Activated gamma-delta T cell treated with anti-CD3 and anti-CD28 coated beads, Interleukin-2, amount 50 U/mL, for 16 hours (primary cell): ENCODE data around the gene HAUS1.
"Not testable (repeated sequence)": the region's sequence is repeated elsewhere in the genome, so short reads cannot be mapped to it uniquely, and the experiment has no call there.

Experiments
- DNase-seq: peaks from one replicate; pipeline ENCODE4 v3.0.0-alpha.2; 2020; ENCODE audit warnings: low read depth

The HAUS1 gene

GRCh38 chr18:46088501-46088900 is 15.7 kb upstream of the HAUS1 start:
- not testable (repeated sequence) for DNase-seq

- no peak for DNase-seq
These were observed 8.7 kb upstream of the HAUS1 start for GRCh38 chr18:46095532-46095931.

DNA sequence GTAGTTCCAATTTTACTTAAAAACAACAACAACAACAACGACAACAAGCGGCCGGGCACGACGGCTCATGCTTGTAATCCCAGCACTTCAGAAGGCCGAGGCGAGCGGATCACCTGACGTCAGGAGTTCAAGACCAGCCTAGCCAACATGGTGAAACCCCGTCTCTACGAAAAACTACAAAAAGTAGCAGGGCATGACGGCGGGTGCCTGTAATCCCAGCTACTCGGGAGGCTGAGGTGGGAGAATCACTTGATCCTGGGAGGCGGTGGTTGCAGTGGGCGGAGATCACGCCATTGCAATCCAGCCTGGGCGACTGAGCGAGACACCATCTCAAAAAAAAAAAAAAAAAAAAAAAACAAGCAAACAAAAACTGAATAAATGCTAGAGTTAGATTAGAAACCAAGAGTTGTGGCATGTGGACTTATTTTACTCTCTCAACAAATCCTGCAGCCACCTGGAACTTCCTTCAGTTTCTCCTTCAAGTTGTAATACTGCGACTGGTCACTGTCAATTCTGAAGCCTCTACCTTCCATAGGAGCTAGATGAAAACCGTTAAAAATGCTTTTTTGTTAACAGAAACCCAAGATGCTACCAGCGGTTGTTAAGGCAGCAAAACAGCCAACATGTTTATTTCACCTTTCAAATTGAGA is 7.4 kb upstream of the HAUS1 start:
- DNase-seq: no peak

- DNase-seq: no peak
These were observed 6.8 kb upstream of the HAUS1 start for GRCh38 chr18:46097431-46097800.

GRCh38 chr18:46097801-46098615 is 6.2 kb upstream of the HAUS1 start, which contains the start of gene ATP5F1A:
Gene ATP5F1A, minus strand, starts transcription at chr18:46098296. Its CDS starts 65 bp downstream, at chr18:46098231.
- DNase-seq: peak; percentile 74

DNA sequence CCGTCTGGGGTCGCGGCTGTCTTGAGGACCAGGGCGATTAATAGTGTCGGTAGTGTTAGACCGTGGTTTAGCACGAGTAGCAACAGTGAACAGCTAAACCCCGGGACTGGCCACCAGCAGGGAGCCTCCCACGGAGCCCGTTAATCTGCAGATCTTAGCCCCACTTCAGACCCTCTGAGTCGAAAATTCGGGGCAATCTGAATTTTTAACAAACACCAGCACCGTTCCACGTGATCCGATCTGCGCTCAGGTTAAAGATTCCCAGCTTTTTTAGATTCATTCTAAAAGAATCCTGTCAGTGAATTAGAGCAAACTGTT is 5.6 kb upstream of the HAUS1 start:
- DNase-seq: no peak

DNA sequence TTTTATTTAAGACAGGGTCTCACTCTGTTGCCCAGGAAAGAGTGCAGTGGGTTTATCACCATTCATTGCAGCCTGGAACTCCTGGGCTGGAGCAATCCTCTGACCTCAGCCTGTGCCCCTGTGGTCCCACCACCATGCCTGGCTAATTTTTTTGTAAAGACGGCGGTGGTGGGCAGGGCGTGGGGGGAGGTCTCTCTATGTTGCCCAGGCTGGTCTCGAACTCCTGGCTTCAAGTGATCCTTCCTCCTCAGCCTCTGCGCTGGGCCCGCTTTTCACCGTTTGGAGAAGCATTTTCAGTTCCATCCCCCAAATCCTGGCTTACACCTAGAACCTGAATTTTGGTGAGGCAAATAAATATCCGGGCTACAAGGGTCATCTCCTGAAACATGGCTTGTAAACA is 4.7 kb upstream of the HAUS1 start:
- no peak for DNase-seq

- DNase-seq: no peak
These were observed 5.2 kb downstream of the HAUS1 start for GRCh38 chr18:46109386-46109785.

GRCh38 chr18:46110406-46110805 is 6.2 kb downstream of the HAUS1 start:
- no peak for DNase-seq

DNA sequence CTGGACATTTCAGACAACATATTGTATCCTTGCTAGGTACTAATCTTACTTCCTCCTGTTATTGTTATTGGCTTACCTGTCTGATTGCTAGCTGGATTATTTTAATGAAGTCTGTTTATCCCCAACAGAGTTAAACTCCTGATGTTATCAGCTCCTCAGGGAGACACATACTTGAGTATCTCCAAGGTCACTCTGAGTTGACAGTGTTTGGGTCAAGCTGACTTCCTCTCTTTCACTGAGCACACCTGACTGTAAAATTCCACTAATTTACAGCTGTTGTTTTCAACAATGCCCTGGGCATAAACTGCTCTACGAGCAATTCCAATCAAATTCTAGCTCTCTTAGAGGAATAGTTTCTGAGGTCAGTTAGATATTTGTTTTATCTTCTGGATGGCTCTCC is 9.6 kb downstream of the HAUS1 start:
- no peak for DNase-seq

DNA sequence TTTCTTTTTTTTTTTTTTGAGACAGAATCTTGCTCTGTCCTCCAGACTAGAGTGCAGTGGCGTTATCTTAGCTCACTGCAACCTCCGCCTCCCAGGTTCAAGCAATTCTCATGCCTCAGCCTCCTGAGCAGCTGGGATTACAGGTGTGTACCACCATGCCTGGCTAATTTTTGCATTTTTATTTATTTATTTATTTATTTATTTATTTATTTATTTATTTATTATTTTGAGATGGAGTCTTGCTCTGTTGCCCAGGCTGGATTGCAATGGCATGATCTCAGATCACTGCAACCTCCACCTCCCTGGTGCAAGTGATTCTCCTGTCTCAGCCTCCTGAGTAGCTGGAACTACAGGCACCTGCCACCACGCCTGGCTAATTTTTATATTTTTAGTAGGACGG is 22.4 kb downstream of the HAUS1 start:
- DNase-seq: not testable (repeated sequence)

DNA sequence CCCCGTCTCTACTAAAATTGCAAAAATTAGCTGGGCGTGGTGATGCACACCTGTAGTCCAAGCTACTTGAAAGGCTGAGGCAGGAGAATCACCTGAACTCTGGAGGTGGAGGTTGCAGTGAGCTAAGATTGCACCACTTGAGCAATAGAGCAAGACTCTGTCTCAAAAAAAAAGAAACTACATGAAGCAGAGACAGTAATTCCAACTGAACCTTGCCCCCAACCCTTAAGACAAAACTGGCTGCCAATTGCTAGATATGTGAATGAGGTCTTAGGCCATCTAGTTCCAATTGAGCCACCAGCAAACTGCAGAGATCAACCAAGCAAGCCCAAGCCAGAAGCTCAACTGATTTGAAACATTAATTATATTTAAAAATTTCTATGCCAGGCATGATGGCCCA is 25.9 kb downstream of the HAUS1 start:
- no peak for DNase-seq

DNA sequence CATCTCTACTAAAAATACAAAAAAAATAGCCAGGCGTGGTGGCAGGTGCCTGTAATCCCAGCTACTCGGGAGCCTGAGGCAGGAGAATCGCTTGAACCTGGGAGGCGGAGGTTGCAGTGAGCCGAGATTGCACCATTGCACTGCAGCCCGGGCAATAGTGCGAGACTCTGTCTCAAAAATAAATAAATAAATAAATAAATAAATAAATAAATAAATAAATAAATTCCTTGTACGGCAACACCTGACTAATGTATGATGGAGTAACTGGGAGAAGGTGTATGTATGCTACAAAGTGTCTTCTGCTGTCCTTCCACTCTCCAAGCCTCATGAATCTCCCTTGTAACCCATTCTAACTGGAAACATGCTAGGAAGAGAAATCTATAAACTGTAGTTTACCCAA is 26.4 kb downstream of the HAUS1 start:
- not testable (repeated sequence) for DNase-seq

DNA sequence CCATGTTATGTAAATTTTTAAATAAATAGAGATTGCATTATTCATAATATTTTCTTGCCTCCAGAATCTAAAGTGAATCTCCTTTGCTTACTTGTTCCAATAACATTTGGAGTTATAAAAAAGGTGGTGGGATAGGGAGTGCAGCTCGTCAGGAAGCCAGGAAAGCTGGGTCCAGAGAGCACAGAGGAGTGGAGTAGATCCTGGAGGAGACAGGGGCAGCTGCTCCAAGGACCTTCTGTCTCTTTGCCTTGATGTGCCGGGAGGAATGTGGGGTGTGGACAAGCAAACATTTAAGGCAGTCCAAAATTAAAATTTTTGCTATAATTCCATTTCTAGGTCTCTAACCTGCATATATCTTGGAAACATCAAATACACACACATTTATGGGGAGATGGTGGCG is 29.3 kb downstream of the HAUS1 start:
- no peak for DNase-seq

DNA sequence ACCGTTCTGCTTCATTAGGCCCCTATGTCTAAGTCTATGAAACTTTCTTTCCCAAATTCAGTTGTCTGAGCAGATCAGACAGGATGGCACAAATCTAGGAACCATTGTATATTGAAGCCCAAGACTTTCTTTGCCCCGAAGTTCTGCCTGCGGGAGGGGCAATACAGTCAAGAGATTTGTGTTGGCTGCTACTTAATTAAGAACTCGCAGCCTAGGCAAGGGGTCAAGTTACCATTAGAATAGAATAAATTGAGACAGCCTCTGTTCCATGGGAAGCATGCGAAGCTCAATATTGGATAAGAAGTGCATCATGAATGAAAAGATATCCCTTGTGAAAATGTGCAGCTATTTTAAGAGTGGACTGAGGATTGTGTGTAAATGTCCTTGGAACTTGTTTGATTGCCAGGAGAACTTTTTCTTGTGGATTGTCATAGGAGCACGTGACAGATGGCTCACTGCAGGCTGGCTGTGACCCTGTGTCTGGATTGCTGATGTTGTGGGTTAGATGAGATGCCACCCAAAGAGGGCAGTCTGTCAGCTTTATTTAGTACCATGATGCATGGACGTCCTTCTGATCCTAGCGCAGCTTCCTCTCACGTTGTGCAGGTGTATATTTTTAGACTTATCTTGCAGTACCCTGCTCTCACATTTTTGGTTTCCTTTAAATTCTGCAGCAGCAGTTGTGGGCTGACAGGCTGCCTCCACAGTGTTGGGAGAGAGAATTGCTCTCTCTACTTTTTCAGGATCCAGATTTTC is 30.9 kb downstream of the HAUS1 start:
- DNase-seq: no peak

DNA sequence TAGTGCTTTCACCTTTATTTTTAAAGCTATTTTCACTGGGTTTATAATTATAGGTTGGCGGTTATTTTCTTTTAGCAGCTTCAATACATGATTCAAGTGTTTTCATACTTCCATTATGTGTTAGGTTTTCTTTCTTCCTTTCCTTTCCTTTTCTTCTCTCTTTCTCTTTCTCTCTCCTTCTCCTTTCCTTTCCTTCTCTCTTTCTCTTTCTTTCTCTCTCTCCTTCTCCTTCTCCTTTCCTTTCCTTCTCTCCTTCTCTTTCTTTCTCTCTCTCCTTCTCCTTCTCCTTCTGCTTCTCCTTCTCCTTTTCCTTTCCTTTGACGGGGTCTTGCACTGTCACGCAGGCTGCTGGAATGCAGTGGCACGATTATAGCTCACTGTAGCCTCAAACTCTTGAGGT is 36.0 kb downstream of the HAUS1 start:
- no peak for DNase-seq

- no peak for DNase-seq
These were observed 37.0 kb downstream of the HAUS1 start for GRCh38 chr18:46141199-46141598.

- peak; percentile 27 for DNase-seq
These were observed 44.6 kb downstream of the HAUS1 start for GRCh38 chr18:46148810-46149209.

DNA sequence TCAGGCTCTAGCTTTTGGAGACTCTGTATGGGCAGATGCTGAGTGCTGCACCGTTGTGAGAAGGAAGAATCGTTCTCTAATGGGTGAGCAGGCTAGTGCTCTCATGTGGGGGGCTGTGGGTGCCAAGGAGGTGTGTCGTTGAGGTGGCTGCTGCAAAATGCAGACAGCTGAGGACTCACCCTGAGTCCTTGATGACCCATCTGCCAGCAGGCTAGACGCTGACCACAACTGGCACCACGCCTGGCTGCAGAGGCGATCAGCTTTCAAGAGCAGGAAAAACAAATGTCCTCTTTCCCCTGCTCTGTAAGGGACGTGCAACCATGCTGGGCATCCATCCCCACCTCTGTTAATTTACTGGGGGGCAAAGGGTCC is 48.2 kb downstream of the HAUS1 start:
- DNase-seq: no peak

DNA sequence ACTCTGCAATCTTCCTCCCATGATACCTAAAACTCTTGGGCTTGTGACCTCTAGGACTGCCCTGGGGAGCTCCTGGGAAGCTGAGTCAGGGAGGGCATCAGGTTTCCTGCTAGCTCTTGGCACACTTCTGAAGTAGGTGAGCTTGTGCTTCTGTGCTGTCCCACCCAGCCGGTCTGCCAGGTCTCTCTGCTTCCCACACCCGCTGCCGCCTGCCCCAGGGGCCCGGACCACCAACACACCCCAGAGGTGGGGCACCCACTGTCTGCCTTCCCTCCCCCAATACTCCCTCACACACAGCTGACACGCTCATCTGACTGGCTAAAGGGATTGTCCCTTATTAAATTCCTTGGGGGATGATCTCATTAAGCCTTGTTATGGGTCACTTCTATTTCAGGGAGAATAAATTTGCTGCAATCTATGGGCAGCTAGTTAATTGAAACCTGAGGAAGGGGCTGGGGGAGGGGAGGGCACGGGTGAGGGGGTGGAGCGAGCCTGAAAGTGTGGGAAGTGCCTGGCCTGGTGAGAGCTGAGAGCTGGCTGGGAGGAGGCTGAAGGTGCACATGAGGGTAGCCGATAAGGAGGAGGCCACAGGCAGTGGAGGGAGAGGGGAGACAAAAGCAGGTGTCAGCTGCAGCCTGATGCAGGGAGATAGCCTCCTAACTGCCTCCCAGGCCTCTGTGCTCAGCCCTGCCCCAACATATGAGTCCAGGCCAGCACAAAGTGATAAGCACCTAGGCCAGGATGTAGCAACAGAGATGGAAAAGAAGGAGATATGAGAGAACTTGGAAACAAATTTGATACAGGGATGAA is 48.8 kb downstream of the HAUS1 start:
- no peak for DNase-seq

GRCh38 chr18:46155641-46156051 is 51.5 kb downstream of the HAUS1 start:
- DNase-seq: peak; percentile 29

DNA sequence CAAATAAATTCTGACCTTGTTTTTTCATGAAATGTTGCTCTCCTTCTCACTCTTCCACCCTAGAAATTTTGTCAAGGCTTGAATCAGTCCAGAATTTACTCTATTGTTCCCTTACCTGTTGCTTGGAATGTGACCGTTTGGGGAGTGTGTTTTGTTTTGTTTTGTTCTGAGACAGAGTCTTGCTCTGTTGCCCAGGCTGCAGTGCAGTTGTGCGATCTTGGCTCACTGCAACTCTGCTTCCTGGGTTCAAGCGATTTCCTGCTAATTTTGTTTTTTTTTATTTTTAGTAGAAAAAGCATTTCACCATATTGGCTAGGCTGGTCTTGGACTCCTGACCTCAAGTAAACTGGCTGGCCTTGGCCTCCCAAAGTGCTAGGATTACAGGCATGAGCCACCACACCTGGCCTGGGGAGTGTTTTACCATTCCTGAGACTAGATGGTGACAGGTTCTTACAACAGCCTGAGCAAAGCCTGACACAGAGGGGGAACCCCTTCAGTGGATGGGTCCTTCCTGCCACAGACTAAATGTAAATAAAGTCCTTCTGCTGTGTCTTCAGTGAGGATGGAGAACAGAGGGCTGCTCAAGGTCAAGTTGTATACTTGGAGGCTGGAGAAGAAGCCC is 52.0 kb downstream of the HAUS1 start:
- DNase-seq: no peak
